GM18519 (cell line): ENCODE data around the gene BCO2.
"Not testable (repeated sequence)": the region's sequence is repeated elsewhere in the genome, so short reads cannot be mapped to it uniquely, and the experiment has no call there.

Source experiments
- ATAC-seq: cut with Tn5 transposase; IDR thresholded peaks from one replicate; pipeline ENCODE4 v1.9.1; 2021; ENCODE audit warnings: mild to moderate bottlenecking, moderate library complexity; ENCODE audit not compliant: unreplicated experiment, low FRiP score

Gene BCO2

DNA sequence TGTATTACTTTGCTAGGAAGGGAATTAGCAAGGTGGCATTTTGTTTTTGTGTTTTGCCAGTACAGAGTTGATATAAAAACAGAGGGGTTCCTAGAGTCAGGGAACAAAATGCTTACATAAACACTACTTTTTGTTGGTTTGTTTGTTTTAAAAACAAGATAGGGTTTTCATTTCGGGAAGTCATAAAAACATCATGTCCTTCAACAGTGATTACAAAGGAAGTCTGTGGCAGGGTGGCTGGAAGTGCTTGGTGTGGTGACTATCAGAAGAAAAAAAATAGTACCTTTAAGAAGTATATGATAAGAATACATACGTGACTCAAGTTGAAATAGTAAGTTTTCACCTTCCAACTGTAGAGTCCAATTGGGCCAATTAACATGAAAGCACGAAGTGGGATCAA, 10.3 kb upstream of the BCO2 start:
- no peak for ATAC-seq

DNA sequence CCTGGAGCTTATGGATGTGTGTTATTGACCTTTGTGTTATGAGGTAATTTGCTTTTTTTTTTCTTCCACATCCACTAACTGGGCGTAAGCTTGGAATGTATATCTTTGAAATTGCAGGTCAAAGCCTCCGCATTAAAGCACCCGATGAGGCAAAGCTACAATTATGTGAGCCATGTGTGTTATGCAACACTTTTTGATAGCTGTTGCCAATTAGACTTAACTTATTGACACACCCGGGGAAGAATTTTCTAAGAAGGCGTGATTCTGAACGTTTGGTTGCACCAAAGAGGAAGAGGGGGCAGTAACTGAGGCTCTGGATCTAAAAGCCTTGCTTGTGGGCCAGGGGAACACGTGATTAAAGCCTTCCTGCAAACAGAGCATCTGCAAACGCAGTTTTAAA, 8.8 kb upstream of the BCO2 start:
- no peak for ATAC-seq

DNA sequence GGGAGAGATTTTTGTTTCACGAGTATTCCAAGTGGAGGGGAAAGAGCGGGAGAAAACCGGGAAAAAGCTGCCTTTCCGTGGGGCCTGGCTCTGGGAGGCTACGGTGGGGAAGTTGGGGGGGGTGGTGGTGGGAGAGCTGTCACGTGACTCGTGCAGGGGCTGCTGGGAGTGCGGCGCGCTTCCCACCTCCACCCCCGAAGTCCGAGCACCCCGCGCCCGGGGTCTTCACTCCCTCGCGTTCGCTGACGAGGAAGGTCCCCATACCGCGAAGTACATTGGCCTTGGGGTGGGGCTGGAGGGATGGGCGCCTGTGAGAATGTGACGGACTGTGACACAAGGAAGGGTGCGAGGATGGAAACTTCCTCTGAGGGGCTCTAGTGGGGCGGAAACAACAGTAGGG, 8.2 kb upstream of the BCO2 start, which contains the start of gene TEX12:
Gene TEX12 (plus strand): TSS at position 228 of the 400 bp plus-strand sequence. CDS start 1,897 bp downstream, outside the sequence.
- no peak for ATAC-seq

DNA sequence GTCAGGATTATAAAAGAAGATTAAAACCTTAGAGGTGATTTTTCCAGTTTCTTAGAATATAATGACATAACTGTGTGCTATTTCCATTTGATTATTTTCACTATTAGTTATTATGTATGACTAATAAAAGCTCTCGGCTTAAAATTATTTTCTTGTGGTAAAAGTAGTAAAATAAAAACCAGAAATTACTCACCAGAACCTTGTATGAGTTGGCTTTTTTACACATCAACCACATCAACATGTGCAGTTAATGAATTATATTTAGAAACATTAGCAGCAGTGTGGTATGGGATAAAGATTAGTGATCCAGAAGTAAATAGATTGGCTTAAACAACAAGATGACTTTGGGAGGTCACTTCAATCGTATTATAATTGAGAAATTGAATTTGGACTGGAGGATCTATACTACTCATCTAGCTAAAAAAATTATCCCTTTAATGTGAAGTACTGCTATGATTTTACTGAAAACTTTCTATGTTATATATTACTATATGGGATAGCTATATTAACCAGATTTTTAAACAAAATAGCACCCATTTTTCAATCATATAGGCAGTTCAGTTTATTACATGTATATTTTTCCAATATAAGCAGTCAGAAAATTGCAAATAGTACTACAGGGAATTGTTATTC, 2.8 kb upstream of the BCO2 start:
- peak; percentile 61 for ATAC-seq

DNA sequence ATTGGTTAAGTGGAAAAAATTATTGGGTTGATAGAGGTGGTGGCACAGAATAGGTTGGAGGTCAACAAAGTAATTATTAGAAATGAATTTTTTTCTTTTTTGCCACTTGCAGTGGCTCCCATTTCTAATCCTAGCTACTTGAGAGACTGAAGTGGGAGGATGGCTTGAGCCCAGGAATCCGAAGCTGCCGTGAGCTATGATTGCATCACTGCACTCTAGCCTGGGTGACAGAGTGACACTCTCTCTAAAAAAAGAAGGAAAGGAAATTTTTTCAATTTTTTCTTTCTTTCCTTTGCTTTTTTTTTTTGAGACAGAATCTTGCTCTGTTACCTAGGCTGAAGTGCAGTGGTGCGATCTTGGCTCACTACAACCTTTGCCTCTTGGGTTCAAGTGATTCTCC, 2.2 kb upstream of the BCO2 start:
- no peak for ATAC-seq

DNA sequence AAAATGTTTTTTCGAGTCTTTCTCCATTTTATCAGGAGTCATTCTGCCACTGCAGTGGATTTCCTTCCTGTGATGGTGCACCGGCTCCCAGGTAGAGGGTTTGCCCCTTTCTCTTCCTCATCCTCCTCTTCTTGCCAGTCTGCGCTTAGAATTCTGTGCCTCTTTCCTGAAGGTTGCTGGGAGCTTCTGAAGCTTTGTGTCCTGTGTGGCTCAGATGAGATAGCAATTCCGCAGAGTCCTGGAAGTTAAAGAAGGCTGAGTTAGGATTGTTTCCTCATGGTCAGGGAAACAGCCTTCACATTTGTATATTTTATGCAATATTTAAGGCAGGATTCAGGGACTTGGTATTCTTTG, 264 bp downstream of the BCO2 start:
- ATAC-seq: no peak

DNA sequence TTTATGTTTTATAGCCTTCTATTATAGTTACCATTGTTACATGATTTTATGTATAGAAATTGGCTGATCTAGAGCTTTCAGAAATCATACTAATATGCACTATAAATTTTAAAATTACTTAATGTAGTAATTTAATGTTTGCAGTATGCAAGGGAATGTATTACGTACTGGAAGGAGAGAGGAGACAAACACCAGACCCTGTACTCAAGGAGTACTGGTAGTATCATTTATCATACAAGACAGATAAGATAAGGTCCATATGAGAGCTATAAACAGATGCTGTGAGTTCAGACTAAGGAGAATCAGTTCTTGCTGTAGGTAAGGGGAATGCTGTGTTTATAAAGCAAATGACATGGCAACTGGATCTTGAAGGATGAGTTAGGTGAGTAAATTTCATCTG, 765 bp downstream of the BCO2 start:
- no peak for ATAC-seq

DNA sequence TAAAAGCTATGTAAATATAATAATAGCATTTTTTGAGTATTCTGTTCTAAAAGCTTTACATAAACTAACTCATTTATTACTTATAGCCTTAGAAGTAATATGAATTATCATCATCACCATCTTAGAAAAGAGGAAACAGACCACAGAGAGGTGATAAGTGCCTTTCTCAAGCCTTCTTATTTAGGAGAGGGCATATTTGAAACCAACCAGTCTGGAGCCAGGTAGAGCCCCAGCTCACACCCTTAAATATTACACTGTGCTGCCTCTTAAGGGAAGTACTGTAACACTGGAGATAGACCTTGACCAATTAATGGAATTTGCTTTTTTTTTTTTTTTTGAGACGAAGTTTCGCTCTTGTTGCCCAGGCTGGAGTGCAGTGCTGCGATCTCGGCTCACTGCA, 2.3 kb downstream of the BCO2 start:
- no peak for ATAC-seq

DNA sequence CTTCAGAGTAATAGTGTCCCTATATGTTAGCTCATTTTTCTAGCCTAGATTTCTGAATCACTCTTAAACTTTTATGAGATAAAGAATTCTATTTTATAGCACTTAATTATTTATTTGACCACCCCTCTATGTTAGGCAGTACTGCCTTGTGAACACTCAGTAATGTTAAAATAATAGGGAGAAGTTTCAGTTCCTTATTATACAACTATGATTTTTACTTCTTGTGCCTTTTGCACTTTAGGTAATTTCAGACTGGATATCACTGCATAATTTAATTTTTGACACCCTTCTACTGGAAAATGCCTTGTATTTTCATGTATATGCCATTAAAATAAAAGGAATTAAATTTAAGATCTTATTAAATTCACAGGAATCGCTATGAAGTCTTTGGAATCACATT, 3.1 kb downstream of the BCO2 start:
- ATAC-seq: no peak

DNA sequence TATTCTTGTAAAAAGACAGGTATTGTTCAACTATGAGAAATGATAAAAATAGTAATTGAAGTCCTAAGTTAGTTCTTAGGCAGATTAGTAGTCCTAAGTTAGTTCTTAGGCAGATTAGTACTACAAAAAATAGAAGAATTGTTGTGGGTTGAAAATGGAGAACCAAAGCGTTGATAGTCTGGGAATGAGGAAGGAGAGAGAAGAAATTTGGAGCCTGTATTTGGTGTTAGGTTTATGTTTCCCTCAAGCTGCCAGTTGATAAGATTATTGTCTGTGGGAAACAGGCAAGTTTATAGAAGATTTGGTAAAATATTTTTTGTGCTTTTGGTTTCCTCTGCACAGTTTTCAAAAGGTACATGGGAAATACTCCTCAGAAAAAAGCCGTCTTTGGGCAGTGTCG, 3.6 kb downstream of the BCO2 start:
- ATAC-seq: no peak

DNA sequence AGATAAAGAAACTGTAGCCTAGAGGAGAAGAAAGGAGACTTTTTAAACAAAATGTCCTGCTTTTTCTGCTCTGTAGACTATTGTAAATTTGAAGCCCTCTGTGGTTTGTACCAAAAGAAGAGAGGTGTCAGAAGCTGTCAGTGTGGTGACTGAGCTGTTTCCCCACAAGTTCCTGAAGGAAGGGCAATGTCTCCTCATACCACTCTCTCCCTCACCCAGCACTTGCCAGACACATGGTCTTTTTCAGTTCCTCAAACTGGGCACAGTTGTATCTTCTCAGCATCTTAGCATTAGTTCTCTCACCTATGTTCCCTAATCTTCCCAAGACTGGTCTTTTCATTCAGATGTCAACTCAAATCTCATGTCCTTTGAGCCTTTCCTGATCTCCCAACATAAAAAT, 4.3 kb downstream of the BCO2 start:
- no peak for ATAC-seq

DNA sequence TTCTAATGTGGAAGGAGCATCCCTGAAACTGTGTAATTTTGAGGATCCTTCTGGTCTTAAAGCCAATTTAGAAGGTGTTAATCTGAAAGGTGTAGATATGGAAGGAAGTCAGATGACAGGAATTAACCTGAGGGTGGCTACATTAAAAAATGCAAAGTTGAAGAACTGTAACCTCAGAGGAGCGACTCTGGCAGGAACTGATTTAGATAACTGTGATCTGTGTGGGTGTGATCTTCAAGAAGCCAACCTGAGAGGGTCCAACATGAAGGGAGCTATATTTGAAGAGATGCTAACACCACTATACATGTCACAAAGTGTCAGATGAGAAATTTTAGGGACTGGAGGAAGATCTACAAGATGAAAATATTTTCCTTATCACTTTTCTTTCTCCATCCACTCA, 7.6 kb downstream of the BCO2 start:
- ATAC-seq: no peak

DNA sequence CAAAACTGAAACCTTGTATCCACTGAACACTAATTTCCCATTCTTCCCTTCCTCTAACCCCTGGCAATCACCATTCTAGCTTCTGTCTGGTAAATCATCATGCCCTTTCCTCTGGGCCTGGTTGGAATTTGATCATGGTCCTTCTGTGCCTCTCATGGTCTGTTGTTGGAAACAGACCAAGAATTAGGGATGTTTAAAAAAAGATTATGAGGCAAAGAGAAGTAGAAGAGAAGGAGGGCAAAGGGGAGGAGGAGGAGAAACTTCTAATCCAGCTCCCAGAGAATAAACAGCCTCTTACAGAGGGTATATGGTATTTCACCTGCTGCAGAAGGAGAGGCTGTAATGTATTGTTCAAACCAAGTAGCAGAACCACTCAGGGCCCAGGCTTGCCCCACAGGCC, 10.6 kb downstream of the BCO2 start:
- no peak for ATAC-seq

DNA sequence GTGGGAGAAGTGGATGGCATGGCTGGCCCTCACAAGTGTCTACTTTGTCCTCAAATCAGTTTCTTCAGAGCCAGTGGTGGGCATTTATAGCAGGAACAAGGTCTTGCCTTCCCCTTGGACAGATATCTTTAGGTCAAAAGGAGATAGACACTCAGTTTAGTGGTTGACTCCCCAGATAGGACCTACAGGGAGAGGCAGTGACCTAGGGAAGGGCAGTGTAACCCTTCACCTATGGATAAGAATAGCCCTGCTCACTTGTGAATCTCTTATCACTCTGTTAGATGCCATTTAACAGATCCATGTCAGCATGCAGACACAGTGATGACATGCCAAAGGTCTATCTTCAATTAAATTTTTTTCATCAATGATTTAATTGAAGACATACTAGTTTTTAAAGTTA, 11.0 kb downstream of the BCO2 start:
- ATAC-seq: no peak

DNA sequence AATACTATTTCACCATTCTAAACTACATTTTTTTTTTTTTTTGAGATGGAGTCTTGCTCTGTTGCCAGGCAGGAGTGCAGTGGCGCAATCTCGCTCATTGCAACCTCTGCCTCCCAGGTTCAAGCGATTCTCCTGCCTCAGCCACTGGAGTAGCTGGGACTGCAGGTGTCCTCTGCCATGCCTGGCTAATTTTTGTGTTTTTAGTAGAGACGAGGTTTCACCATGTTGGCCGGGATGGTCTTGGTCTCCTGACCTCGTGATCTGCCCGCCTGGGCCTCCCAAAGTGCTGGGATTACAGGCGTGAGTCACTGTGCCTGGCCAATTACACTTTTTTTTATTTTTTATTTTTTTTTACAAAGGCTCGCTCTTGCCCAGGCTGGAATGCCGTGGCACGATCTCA, 19.8 kb downstream of the BCO2 start:
- not testable (repeated sequence) for ATAC-seq

DNA sequence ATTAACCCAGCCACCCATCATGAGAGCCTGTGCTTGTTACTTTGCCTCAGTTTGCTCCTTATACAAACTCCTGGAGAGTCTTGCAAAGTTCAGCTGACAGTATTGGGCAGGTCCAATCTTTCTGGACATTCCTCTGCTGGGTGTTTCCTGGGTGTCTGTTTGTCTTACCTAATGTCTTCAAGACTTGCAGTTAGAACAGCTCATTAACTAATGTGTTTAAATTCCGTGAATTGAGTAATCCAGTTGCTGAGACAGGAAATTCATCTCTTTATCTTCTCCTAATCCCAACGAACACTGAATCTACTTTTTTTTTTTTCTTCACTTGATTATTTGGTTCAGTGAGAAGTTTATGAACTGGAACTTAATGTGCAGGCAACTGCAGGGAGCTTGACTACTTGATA, 20.6 kb downstream of the BCO2 start:
- ATAC-seq: no peak

DNA sequence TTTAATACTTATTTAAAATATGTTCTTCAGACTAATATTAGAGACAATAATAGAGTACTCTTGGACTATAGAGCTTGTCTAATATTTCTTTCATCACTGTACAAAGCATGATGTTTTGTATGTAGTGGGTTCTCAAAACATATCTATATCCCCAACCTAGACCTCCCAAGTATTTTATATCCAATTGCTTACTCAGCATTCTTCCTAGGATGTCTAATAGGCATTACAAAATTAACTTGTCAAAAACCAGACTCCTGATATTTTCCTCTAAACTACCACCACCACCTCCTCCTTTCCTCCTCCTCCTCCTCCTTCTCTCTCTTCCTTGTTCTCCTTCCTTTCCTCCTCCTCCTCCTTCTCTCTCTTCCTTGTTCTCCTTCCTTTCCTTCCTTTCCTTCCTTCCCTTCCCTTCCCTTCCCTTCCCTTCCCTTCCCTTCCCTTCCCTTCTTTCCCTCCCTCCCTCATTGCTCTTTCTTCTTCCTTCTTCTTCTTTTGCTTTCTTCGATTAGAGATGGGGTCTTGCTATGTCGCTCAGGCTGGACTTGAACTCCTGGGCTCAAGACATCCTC, 21.3 kb downstream of the BCO2 start:
- ATAC-seq: no peak

DNA sequence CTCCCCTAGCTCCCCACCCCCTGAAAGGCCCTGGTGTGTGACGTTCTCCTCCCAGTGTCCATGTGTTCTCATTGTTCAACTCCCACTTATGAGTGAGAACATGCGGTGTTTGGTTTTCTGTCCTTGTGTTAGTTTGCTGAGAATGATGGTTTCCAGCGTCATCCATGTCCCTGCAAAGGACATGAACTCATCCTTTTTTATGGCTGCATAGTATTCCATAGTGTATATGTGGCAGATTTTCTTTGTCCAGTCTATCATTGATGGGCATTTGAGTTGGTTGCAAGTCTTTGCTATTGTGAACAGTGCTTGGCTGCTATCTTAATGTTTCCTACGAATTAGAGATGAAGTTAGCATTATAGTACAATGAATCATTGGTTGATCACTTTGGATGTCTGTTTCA, 23.8 kb downstream of the BCO2 start:
- ATAC-seq: not testable (repeated sequence)

DNA sequence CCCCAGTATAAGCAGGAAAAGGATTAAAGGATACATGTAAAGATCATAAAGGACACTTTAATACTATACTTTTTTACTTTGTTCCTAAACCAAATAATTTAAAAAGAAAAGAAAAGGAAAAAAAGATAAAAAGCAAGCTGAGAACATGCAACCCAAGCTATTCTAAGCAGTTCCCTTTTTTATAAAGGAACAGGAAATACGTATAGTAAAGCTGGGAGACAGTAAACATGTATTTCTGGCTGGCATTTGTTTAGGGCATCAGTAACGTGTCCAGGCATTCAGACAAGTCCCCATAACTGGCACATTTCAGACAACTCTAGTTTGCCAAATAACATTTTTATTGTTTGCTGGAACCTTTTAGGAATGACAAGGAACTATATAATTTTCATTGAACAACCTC, 24.9 kb downstream of the BCO2 start:
- ATAC-seq: no peak

DNA sequence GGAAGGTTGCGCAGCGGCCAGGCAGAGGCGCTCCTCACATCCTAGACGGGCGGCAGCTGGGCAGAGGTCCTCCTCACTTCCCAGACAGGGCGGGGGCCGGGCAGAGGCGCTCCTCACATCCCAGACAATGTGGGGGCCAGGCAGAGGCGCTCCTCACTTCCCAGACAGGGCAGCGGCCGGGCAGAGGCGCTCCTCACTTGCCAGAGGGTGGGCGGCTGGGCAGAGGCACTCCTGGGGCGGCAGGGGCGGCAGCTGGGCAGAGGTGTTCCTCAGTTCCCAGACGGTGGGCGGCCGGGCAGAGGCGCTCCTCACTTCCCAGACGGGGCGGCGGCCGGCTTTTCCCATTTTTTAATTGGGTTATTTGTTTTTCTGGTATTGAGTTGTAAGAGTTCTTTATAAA, 30.8 kb downstream of the BCO2 start:
- ATAC-seq: no peak

DNA sequence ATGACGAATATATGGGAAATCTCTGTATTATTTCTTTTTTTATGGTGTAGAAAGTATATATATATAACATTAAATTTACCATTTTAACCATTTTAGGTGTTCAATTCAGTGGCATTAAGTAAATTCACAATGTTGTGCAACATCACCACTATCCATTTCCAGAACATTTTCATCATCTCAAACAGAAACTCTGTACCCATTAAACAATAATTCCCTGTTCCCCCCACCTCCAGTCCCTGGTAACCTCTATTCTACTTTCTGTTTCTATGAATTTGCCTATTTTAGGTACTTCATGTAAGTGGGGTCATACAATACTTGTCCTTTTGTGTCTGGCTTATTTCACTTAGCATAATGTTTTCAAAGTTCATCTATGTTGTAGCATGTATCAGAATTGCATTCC, 35.6 kb downstream of the BCO2 start:
- no peak for ATAC-seq

DNA sequence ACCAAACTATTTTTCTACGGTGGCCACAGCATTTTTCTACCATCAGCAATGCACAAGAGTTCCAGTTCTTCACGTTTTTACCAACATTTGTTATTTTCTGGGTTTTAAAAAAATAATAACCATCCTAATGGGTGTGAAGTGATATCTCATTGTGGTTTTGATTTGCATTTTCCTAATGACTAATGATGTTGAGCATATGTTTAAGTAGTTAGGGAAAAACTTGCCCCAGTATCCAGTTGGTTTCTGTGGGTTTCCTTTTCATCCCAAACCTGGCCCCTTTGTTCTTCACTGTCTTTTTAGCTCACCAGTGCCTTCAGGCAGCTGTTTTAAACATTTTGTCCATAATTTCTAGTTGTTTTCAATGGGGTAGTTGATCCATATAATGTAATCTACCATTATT, 36.2 kb downstream of the BCO2 start:
- no peak for ATAC-seq

DNA sequence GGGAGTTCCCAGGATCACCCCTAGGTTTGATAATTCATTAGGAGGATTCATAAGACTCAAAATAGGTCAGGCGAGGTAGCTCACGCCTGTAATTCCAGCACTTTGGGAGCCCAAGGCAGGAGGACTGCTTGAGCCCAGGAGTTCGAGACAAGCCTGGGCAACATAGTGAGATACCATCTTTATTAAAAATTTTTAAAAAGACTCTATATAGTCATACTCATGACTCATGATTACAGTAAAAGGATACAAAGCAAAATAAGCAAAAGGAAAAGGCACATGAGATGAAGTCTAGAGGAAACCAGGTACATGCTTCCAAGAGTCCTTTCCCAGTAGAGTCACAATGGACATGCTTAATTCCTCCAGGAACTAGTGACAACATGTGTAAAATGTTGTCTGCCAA, 37.0 kb downstream of the BCO2 start:
- no peak for ATAC-seq
